HG03045 (cell line): ENCODE data around the gene OPA3.

Experiments
- ATAC-seq: cut with Tn5 transposase; IDR thresholded peaks from one replicate; pipeline ENCODE4 v1.9.1; 2021; ENCODE audit warnings: mild to moderate bottlenecking, moderate library complexity; ENCODE audit not compliant: unreplicated experiment

The OPA3 gene

GRCh38 chr19:45568732-45569131, 15.9 kb downstream of the OPA3 start:
- no peak for ATAC-seq

GRCh38 chr19:45567609-45568008, 17.0 kb downstream of the OPA3 start:
- ATAC-seq, result no peak

GRCh38 chr19:45564131-45564780, 20.3 kb downstream of the OPA3 start:
- ATAC-seq, result no peak

GRCh38 chr19:45560686-45561085, 23.9 kb downstream of the OPA3 start:
- ATAC-seq, result no peak

GRCh38 chr19:45560038-45560437, 24.6 kb downstream of the OPA3 start:
- no peak for ATAC-seq

GRCh38 chr19:45558399-45558878, 26.2 kb downstream of the OPA3 start:
- ATAC-seq, result no peak

- no peak for ATAC-seq
Measured at GRCh38 chr19:45556835-45557234, 27.8 kb downstream of the OPA3 start.

GRCh38 chr19:45554481-45554880, 30.1 kb downstream of the OPA3 start:
- ATAC-seq, result no peak

GRCh38 chr19:45553464-45553863, 31.1 kb downstream of the OPA3 start:
- no peak for ATAC-seq

GRCh38 chr19:45547965-45548609, 36.5 kb downstream of the OPA3 start:
- ATAC-seq, result no peak

- no peak for ATAC-seq
Measured at GRCh38 chr19:45547211-45547770, 37.3 kb downstream of the OPA3 start.

GRCh38 chr19:45542234-45542668, 42.4 kb downstream of the OPA3 start:
- no peak for ATAC-seq

GRCh38 chr19:45539459-45539858, 45.1 kb downstream of the OPA3 start:
- no peak for ATAC-seq

- no peak for ATAC-seq
Measured at GRCh38 chr19:45531349-45531748, 53.3 kb downstream of the OPA3 start.

- ATAC-seq, result no peak
Measured at GRCh38 chr19:45529420-45529785, 55.2 kb downstream of the OPA3 start.

- ATAC-seq, result no peak
Measured at GRCh38 chr19:45528744-45529419, 55.7 kb downstream of the OPA3 start.

- no peak for ATAC-seq
Measured at GRCh38 chr19:45528149-45528743, 56.4 kb downstream of the OPA3 start.

- ATAC-seq, result no peak
Measured at GRCh38 chr19:45527731-45528130, 56.9 kb downstream of the OPA3 start.

- no peak for ATAC-seq
Measured at GRCh38 chr19:45526971-45527370, 57.6 kb downstream of the OPA3 start.

- ATAC-seq, result no peak
Measured at GRCh38 chr19:45526143-45526542, 58.5 kb downstream of the OPA3 start.

GRCh38 chr19:45524575-45525129, 60.0 kb downstream of the OPA3 start:
- ATAC-seq, result no peak
